HuH-7.5 (cell line): ENCODE measurements around the gene MBTPS1.
A peak's percentile ranks its signal among the peaks of the same experiment; 100 is the strongest.

Source experiments
- DNase-seq: peaks from one replicate; pipeline ENCODE4 v3.0.0; 2011; ENCODE audit warnings: low spot score

Gene MBTPS1

GRCh38 chr16:84034516-84034915, 82.2 kb downstream of the MBTPS1 start:
- no peak for DNase-seq

DNA sequence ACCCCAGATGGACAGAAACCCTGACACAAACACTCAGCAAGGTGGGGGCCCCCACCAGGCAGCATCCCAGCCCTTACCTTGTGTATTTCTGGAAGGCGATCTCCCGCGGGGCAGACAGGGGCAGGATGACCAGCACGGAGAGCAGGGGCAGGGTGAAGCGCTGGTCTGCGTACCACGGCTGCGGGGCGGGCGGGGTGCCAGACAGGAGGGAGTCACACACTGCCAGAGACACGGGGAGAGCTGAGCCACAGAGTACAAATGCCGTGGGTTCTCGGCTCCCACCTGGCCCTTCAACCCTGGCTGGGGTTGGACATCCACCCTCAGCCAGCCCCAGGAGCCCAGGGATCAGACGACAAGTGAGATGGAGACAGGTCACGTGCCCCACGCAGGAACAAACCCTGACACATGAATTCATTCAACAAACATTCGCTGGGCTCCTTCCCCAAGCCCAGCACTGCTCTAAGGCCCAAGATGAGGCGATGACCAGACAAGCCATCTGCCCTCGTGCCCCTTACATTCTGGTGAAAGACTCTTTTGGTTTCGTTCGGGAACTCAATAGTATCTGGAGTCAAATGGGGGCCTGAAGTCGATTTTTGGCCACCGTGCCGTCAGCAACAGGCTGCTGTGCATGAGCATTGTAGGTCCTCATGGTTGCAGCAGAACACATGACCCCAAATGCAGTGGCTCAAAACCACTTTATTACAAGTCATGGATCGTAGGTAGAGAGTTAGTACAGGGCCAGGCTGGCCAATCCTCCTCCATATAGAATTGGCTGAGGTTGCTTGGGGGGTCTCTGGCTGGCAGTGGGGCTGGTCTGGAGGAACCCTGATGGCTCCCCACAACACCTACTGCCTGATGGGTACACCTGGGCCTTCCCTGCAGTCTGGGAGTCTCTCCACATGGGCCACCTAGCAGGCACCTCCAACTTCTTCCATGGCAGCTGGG, 83.2 kb downstream of the MBTPS1 start:
- no peak for DNase-seq

DNA sequence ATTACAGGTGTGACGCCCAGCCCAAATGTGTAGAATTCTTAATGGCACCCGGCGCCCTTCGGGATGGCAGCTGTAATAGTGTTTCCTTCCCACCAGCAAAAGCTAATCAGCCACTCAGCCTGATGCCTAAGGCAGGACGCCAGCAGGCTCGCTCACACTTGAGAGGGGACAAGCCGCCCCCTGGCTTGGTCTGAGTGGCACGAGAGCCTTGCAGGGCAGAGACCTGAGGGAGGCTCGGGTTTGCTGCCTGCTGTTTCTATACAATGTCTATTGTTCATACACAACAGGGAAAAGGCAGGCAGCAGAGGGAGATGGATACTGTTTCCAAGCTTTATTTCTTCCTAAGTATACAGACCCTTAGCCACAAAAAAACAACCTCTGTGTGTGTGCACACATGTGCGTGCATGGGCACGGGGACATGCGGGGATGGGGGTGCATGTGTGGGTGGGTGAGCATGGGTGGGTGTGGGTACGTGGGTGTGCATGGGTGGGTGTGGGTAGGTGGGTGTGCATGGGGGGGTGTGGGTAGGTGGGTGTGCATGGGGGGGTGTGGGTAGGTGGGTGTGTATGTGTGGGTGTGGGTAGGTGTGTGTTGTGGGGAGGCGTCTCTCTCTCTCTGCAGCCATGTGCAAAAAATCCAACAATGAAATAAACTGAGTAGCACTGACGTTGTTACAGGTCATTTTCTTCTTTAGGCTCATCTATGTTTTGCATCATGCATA, 84.1 kb downstream of the MBTPS1 start:
- DNase-seq: no peak

- DNase-seq: no peak
Observed at GRCh38 chr16:84031556-84031955, 85.2 kb downstream of the MBTPS1 start.

DNA sequence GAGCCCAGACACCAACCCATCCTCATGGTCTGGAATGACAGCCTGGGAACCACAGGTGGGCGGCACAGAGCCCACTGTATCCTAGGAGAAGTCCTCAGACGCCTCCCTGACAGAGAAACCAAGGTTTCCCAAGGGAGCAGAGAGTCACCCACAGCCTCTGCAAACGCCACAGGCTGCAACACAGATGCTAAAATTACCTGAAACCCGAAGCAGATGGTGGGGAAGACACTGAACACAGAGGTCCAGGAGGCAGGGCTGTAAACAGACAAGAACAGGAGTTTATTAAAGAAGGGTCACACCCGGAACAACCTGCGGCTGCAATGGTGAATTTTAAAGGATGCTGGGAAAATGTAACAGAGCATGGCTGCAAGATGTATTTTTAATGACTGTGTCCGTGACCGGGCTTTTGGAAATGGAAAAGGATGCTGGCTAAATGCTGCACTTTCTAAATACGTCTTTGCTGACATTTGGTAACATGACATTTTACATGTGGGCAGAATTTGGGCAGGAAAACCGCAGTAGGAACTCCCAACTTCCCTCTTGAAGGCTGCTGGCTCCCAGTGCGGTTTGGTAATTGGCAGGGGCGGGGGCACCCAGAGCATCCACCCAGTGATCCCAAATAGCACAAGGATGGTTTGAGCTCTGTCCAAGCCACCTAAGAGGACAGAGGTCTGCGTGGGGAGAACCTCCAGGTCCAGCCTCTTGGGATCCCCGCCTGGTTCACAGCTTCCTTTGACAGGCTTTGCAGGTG, 87.3 kb downstream of the MBTPS1 start:
- no peak for DNase-seq

DNA sequence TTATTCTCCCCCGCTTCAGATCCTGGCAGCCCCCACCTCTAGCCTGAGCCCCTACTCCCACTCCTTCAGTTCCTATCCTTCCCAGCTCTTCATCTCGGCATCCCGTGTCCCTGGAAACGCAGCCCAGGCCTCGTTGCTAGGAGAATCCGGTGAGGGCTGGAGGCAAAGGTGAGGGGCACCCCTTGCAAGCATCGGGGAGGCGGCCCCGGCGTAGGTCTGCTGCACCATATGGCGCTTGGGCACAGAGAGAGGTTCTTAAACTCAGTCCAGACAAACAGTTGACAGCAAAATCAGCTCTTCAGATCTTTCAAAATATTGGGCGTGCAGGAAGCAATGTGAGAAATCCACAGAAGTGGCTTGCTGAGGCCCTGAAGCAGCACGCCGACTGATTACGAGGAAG, 89.1 kb downstream of the MBTPS1 start:
- DNase-seq: no peak

DNA sequence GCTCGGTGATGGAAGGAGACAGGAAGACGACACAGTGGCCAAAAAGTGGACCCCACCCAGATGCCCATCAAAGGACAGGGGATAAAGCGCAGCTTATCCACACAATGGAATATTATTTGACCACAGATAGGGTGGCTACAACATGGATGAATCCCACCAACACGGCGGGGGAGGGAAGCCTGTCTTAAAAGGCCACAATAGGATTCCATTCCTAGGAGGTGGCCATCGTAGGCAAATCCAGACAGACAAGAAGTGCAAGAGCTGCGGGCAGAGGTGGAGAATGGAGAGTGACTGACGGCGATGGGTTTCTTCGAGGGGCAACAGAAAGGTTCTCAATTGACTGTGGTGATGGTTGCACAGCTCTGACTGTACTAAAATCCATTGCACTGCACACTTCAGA, 90.1 kb downstream of the MBTPS1 start:
- DNase-seq: no peak

DNA sequence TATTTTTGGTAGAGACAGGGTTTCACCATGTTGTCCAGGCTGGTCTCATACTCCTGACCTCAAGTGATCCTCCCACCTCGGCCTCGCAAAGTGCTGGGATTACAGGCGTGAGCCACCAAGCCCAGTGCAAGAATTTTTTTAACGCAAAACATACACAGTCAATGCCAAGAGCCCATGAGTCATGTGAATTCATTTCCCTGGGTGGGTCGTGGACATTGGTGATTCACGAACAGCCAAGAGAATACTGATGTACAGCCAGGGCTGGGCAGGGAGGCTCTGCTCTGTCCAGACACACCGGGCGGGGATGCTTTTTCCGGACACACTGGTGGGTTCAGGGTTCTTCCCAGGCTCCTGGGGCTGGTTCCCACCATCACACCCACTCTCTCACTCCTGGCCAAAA, 91.9 kb downstream of the MBTPS1 start:
- DNase-seq: no peak

GRCh38 chr16:84022644-84023043, 94.1 kb downstream of the MBTPS1 start:
- no peak for DNase-seq

DNA sequence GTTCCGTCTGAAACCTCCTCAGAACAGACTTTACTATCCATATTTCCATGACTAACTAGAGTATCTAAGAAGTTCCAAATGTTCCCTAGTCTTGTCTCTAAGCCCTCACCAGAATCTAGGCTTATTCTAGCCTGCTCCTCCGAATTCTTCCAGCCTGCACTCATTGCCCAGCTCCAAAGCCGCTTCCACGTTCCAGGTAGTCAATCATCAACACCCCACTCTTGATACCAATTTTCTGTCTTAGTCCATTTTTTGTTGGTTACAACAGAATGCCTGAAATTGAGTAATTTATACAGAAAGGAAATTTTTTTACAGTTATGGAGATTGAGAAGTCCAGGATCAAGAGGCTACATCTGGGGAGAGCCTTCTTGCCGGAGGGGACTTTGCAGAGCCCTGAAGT, 95.3 kb downstream of the MBTPS1 start:
- no peak for DNase-seq

DNA sequence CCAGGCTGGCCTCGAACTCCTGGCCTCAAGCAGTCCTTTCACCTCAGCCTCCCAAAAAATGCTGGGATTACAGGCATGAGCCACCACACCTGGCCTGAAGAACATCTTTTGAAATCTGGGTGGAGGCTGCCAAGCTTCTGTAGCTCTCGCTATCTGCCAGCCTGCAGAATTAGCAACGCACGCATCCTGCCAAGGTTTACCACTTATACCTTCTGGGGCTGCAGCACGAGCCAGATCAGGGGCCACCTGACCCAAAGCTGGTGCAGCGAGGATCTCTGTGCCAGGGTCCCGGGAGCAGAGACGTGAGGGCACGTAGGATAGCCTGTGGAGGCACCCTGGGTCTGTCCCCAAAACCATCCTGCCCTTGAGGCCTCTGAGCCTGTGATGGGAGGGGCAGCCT, 96.4 kb downstream of the MBTPS1 start:
- DNase-seq: no peak

- DNase-seq: no peak
Observed at GRCh38 chr16:84018710-84019109, 98.0 kb downstream of the MBTPS1 start.

DNA sequence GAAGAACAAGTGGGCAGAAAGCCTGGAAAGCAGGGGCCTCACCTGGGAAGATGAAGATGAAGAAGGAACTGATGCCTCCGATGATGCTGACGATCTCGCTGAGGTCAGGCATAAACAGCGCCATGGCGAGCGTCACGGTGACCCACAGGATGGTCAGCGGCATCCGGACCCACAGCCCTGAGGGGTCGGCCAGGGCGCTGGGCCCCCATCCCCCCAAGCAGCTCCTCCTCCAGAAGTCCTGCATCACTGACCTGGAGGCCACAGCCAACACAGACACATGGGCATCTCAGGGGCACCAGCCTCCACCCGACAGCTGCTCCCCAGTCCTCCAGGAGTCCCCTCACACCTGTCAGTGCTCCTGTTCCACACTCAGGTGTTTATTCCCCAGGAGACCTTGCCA, 100.3 kb downstream of the MBTPS1 start:
- no peak for DNase-seq

- no peak for DNase-seq
Observed at GRCh38 chr16:84015399-84015798, 101.3 kb downstream of the MBTPS1 start.

DNA sequence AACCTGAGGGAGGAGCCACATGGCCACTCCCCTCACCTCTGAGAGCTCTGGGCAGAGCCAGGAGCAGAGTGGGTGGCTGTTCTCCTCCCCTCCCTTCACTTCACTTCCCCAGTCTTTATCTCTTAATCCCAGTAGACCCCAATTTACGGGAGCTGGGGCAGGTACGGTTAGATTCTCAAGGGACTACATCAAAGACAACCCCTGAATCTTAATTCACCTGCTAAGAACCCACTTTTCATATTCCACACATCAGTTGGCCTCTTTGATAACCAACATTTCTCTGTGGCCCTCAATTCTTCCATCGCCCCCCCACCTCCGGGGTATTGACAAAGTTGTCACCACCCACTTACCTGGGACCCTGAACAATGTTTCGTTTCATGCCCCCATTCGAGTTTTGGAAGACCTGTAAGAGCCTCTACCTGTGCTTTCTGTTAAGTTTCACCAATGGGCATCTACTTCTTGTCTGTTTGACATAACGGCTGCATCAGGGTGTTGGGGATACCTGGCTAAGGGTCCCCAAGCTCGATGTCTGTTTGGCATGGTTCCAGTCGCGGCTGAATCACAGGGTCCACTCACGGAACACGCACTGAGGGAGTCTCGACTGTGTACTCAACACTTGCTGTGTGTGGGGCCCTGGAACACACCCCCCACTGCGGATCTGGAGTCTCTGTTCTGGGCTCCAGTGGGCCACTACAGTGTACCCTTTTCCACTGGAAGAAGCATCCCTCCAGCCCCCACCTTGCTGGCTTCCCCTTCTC, 102.0 kb downstream of the MBTPS1 start:
- no peak for DNase-seq

DNA sequence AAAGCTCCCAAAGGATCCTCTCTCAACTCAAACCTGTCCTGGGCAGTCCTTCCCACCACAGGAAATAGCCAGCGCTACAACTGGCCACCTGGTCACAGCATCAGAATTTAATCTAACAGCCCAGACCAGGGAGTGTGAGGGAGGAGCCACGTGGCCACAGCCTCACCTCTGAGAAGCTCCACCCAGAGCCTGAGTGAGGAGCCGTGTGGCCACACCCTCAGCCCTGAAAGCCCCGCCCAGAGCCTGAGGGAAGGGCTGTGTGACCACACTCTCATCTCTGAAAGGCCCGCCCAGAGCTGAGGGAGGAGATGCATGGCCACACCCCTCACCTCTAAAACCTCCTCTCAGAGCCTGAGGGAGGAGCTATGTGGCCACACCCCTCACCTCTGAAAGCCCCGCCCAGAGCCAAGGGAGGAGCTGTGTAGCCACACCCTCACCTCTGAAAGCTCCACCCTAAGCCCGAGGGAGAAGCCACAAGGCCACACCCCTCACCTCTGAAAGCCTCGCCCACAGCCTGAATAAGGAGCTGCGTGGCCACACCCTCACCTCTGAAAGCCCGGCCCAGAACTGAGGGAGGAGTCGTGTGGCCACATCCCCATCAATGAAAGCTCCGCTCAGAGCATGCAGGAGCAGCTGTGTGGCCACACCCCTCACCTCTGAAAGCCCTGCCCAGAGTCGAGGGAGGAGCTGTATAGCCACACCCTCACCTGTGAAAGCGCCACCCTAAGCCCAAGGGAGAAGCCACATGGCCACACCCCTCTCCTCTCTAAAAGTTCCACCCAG, 102.8 kb downstream of the MBTPS1 start:
- peak; percentile 52 for DNase-seq

GRCh38 chr16:84009282-84009681, 107.5 kb downstream of the MBTPS1 start:
- no peak for DNase-seq

DNA sequence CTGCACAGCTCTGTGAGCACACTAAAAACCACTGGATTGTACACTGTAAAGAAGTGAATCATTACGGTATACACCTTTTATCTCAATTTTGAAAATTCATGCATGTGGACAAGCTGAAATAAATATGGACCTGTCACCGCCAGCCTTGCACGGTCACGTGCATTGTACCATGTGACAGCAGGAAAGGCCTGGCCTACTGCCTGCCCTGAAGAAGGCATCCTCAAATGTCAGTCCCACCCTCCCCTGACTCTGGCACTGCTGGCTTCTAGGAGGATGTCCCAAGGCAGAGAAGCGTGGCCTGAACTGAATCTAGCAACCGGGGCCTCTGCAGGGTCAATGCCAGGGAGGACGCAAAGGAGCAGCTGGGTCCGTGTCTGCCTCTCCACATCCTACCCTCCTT, 108.8 kb downstream of the MBTPS1 start:
- no peak for DNase-seq

DNA sequence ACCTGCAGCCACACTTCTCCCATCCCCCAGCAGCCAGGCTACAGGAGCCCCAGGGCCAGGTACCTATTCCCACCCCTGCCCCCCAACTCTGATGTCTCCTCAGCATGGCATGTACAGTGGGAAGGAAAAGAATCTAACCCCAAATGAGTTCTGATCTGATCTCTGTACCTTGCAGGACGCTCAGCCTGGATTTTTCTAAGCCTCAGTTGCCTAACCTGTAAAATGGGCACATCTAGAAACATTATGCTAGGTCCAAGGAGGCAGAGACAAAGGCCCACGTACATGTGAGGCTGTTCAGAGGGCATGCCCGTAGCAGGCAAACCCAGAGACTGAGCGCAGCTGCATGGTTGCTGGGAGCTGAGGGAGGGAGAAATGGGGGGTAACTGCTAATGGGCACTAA, 109.2 kb downstream of the MBTPS1 start:
- no peak for DNase-seq

- no peak for DNase-seq
Observed at GRCh38 chr16:84005391-84005790, 111.4 kb downstream of the MBTPS1 start.

GRCh38 chr16:84004442-84004841, 112.3 kb downstream of the MBTPS1 start:
- DNase-seq: no peak
